ENCODE results near the gene PSMB7.

PSMB7 gene

GRCh38 chr9:124343533-124344290, 71.5 kb downstream of the PSMB7 start:
- no peak for DNase-seq

- DNase-seq = no peak
Measured at GRCh38 chr9:124342776-124343485, 72.3 kb downstream of the PSMB7 start.

- DNase-seq = no peak
Measured at GRCh38 chr9:124342402-124342775, 72.9 kb downstream of the PSMB7 start.

DNA sequence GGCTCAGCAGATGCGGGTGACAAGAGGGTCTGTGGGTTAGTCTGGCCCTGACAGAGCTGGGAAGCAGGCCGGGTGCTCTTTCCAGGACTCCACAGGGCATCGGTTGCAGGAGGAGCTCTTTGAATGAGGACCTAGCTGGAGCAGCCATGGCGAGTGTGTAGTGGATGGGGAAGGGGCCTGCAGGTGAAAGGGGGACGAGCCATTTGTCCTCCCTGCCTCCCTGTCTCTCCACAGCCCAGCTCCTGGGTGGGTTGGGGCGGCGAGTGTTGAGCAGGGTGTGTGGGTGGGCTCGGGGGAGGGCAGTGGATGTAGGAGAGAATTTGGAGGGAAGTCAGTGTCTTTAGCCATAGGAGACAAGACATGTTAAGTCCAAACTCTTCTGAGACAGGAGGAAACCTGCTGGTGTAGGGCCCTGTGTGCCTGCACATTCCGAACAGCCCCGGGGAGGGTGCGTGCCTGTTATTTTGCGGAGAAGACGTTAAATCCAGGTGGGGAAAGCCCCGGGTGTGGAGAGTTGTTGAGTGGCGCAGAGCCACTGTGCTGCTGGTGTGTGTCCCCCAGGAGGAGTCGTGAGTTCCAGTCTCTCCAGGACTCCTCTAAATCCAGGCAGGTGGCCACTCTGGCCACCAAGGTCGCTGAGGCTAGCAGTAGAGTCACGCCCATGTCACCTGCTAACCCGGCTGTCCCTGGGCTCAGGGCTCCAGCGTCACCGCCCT, 73.6 kb downstream of the PSMB7 start:
- no peak for DNase-seq

DNA sequence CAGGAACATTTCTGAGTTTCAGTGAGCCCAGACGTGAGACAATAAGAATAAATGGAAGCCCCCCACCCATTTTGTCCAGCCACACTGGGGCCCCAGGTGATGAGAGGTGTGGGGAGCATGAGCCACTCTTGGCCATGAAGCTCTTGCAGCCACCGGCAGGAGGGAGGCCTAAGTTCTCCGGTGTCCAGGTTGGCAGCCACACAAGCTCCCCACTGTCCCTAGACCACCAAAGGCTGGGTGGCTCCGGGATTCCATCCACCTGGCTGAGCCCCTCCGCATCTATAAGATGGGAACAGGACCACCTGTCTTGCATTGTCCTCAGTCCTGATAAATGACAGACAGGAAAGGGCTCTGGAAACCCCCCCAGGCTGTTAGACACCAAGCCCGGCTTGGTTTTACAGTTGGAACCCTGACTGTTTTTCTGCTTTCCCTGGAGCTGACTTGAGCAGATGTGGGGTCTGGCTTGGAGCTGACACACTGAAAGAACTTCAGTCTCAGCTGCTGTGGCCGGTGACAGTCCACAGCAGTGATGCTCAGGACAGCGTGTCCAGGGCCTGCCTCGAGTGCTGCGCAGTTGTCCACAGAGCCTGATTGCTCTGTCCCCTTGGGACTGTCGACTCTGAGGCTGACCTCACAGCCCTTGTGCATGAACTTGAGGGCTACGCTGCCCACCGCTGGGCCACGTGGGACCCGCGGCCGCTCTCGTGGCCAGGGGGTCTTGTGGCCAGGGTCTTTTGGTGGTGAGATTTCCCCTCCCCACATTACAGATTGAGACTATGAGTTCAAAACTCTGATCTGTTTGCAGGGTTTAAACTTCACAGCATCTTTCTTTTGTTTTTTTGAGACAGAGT, 74.8 kb downstream of the PSMB7 start:
- no peak for DNase-seq

DNA sequence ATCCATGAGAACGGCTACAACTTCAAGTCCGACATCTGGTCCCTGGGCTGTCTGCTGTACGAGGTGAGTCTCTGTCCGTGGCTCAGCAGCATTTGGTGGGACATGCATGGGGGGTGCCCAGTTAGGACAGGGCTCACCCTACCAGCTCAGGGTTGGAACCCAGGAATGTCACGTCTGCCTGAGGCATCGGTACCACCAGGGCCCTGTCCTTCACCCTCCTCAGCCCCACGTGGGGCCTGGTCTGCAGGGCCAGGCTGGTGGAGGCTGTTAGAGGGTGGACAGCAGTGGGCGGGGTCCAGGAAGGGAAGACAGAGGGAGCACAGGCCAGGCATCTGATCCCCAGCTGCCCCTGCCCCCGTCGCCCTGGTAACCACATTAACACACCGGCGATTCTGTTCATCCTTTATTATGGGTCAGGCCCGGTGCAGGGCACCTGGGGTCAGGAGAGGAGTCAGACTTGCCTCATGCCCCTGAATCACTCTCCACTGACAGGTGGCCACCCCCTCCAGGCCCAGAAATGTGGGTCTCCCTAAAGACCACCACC, 75.6 kb downstream of the PSMB7 start:
- DNase-seq = no peak

GRCh38 chr9:124337562-124337961, 77.7 kb downstream of the PSMB7 start:
- no peak for DNase-seq

- no peak for DNase-seq
Measured at GRCh38 chr9:124335320-124335707, 79.9 kb downstream of the PSMB7 start.

DNA sequence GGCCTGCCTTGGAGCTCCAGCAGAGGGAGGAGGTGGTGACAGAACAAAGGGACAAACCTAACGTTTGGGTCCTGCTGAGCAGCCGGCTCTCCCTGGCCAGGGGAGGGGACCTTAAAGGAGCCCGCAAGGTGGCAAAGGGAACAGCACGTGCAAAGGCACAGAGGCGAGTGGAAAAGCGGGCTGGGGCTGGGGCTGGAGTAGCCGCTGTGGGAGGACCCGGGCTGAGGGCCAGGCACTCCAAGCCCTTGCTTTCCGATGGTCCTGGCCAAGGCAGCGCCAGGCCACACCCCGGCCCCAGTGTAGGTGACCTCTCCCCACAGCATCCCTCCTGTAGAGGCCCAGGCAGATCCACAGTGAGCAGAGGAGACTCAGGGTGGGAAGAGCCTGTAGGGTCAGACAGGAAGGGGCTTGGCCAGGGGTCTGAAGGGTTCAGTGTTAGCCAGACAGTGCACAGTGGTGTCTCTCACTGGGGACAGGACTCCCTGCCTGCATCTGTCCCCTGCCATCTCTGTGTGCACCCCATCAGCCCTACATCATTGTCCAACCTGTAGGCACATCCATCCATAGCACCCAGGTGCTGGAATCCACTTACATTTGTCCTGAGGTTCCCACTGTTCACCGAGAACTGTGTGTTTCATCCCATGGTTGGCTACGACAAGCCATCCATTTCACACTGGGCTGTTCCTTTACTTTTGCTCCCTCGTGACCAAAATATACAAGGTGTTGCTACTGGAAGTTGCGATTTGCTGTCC, 80.5 kb downstream of the PSMB7 start:
- DNase-seq = no peak

- no peak for DNase-seq
Measured at GRCh38 chr9:124333203-124333579, 82.1 kb downstream of the PSMB7 start.

DNA sequence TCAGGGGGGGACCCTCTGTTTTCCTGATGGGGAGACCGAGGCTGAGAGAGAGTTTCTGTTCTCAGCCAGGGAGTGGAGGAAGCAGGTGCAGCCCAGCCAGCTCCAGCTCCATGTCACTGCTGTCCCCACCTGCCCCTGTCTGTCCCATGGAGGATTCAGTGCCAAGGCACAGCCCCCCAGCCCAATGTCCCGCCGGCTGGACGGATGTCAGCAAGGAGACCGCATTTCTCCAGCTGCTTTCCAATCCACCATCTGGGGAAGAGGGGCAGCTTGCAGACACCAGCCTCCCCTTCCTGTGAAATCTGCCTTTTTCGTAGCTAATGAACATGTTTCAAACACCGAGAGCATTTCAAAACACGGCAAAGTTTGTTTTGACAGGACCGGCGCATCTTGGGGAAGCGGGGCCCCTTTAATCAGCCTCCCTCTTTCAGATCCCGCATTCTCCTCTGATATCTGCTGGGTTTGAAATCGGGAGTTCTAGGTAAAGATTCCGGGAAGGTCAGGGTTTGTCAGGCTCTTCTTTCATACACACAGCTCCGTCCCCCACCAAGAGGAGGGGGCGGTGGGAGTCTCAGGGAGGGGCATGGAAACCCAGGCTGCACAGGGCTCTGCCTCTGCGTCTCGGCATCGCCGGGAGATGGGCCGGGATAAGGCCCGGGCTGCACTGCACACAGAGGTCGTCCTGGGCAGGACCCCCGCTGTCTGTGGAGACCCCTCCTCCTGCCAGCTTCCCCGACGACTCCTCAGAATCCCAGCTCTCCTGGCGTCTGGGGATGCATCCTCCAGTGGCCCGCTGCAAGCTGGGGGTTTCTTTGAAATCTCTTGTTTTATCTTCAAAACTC, 82.7 kb downstream of the PSMB7 start:
- DNase-seq = no peak

- no peak for DNase-seq
Measured at GRCh38 chr9:124331580-124331979, 83.7 kb downstream of the PSMB7 start.

DNA sequence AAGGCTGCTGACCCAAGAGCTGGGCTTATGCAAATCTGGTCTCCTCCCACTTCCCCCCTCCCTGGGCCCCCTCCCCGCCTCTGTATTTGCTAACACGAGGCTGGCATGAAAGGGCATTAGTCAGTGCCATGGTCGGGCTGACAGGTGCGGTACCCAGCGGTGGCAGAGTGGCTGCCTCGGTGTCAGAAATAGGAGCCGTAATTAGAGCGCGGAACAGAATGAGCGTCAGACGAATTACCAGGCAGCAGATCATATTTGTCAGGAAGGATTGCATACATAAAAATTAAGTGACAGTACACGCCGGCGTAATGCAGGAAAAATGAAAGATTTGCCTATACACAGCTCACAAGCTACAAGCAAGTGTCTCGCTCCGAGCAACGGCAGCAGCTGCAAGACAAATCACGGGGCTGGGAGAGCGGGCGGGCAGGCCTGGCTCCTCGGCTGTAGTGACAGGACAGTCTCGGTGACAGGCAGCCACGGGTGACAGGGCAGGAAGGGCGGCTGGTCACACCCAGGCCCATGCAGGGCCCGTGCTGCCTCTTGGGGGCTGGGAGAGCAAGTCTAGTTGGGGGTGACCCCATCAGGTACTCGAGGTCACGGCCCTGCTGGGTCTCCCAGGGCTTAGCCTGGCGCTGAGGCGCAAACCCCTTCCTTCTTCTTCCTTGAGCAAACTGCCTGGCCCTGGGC, 85.1 kb downstream of the PSMB7 start:
- DNase-seq = no peak

DNA sequence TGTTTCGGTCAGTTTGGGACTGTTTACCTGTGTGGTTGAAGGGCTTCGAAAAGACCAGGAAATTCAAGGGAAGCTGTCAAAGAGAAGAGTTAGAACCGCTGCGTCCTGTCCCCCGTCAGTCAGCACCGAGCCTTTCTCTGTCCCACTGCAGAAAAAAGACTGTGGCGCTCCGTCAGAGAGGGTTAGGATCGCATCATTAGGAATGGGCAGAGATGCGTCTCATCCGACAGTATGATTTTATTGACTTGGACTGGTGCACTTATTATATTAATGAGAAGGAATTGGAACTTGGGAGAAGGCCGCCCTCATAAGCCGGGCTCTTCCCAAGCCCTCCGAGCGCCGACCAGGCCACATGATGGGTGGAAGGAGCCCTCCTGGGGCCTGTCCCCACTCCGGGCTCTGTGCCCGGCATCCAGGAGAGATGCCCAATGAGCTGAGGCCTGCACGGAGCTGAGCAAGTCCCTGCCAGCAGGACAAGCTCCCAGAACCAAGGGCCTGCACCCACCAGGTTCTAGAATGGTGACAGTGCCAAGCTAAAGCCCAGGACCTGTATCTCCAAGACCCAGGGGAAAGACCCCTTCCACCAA, 85.9 kb downstream of the PSMB7 start:
- DNase-seq = no peak

DNA sequence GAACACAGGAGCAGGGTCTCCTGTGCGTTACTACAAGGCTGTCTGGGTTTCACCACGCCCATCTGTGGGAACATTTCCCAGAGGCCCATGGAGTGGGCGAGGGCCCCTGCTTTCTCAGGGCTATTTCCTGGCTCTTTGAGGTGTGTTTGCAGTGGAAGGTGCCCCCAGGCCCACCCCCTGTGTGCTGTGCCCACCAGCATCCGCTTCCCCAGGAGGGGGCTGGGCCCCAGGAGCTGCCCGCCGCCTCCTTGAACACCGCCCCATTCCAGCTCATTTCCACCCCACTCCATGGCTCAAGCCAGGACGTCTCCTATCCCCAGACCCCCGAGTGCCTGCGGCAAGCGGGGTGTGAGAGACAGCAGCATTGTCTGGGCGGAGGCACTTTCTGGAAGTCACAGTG, 87.0 kb downstream of the PSMB7 start:
- no peak for DNase-seq

- no peak for DNase-seq
Measured at GRCh38 chr9:124327491-124327890, 87.8 kb downstream of the PSMB7 start.

DNA sequence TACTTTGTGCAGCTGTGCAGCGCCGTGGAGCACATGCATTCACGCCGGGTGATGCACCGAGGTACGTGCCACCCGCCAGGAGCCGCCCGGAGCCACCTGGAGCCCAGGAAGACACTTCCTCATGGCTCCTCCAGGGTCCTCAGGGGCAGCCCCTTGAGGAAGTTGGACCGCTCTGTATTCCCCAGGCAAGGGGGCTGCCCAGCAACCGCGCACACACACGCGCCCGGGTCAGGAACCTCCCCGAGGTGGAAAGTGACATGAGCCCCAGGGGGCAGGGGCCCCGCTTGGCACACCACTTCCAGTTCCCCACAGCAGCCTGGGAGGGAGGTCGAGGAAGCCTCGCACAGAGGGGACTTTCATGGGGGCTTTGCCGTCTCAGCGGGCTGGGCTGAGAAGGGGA, 88.9 kb downstream of the PSMB7 start:
- DNase-seq = no peak

DNA sequence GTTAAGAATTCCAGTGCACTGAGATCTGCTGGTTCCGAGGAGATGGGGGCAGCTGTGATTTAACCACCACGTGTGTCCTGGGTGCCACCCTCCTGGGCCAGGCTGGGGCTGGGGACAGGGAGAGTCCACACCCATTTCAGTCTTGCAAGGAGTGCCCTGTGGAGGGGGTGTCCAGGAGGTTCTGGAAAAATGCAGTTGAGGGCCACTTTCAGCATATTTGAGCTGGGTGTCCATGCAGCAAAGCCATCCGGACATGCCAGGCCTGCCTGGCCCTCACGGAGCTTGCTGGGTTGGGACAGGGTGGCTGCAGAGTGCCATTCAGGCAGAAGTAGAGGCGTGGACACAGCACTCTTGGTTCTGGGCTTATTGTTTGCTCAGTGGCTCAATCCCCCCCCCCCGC, 89.4 kb downstream of the PSMB7 start:
- no peak for DNase-seq

- no peak for DNase-seq
Measured at GRCh38 chr9:124323904-124324303, 91.3 kb downstream of the PSMB7 start.

Data from hematopoietic multipotent progenitor cell treated with erythropoietin and hydrocortisone succinate and interleukin-3 and kit ligand, for 8 days (in vitro differentiated cells).